Glutamatergic neuron (in vitro differentiated cells): ENCODE results near the gene RHBDL1. TPM values are rescaled to one million over a fixed set of nuclear protein-coding genes. Genes with fewer than 3 reads are reported as not detected.

Experiments used
- DNase-seq: peaks from one replicate; pipeline ENCODE4 v3.0.0; 2022
- H3K27ac Mint-ChIP-seq: one replicate; pipeline ENCODE4 v1.8.0; 2020; ENCODE audit warnings: mild to moderate bottlenecking, mixed read lengths, inconsistent platforms; ENCODE audit not compliant: unreplicated experiment
- H3K27me3 Mint-ChIP-seq: one replicate; pipeline ENCODE4 v1.8.0; 2020; ENCODE audit warnings: mild to moderate bottlenecking, moderate library complexity, mixed read lengths, inconsistent platforms; ENCODE audit not compliant: unreplicated experiment
- H3K36me3 Mint-ChIP-seq: one replicate; pipeline ENCODE4 v1.8.0; 2020; ENCODE audit warnings: mild to moderate bottlenecking, mixed read lengths, inconsistent platforms; ENCODE audit not compliant: unreplicated experiment
- H3K4me1 Mint-ChIP-seq: one replicate; pipeline ENCODE4 v1.8.0; 2020; ENCODE audit warnings: mild to moderate bottlenecking, low read depth, mixed read lengths, inconsistent platforms; ENCODE audit not compliant: unreplicated experiment
- H3K4me3 Mint-ChIP-seq: one replicate; pipeline ENCODE4 v1.8.0; 2020; ENCODE audit warnings: mild to moderate bottlenecking, mixed read lengths, inconsistent platforms; ENCODE audit not compliant: unreplicated experiment
- H3K9me3 Mint-ChIP-seq: one replicate; pipeline ENCODE4 v1.8.0; 2020; ENCODE audit warnings: mild to moderate bottlenecking, moderate library complexity, mixed read lengths, inconsistent platforms; ENCODE audit not compliant: unreplicated experiment
- total RNA-seq: library from RNA; stranded (reverse); fragmentation: NEBNext Ultra II Directional; extraction: Animal tissue kit (Norgen Biotek cat#: 25700); gene quantifications from one replicate; pipeline ENCODE4 v1.2.1, GENCODE V29; 2021; ENCODE audit not compliant: unreplicated experiment
- TF ChIP-seq, protein P1 (sequence below): fragments of 200-600 bp; sonication (generic); IDR thresholded peaks from one replicate; pipeline ENCODE4 v1.5.0; 2021; ENCODE audit not compliant: partially characterized antibody, unreplicated experiment

The RHBDL1 gene
- total RNA-seq, 1 donor from 2014 or later: 8.2 TPM

GRCh38 chr16:720990-721764 lies 45.7 kb downstream of the RHBDL1 start, which contains the start of gene ANTKMT:
ANTKMT (plus strand) TSS chr16:721146; CDS start chr16:721275, 129 bp downstream.
- Mint-ChIP-seq H3K9me3 (peaks cover 10% of the 10 kb centered on the region), H3K4me1 (peaks cover 14% of the 10 kb centered on the region), H3K27ac (peak within 1 kb of the TSS; percentile 99), H3K27me3 (peaks cover 19% of the 10 kb centered on the region), H3K4me3 (peak within 1 kb of the TSS; percentile 85), H3K36me3 (no peaks in the 10 kb centered on the region)
- TF ChIP-seq, protein P1, sequence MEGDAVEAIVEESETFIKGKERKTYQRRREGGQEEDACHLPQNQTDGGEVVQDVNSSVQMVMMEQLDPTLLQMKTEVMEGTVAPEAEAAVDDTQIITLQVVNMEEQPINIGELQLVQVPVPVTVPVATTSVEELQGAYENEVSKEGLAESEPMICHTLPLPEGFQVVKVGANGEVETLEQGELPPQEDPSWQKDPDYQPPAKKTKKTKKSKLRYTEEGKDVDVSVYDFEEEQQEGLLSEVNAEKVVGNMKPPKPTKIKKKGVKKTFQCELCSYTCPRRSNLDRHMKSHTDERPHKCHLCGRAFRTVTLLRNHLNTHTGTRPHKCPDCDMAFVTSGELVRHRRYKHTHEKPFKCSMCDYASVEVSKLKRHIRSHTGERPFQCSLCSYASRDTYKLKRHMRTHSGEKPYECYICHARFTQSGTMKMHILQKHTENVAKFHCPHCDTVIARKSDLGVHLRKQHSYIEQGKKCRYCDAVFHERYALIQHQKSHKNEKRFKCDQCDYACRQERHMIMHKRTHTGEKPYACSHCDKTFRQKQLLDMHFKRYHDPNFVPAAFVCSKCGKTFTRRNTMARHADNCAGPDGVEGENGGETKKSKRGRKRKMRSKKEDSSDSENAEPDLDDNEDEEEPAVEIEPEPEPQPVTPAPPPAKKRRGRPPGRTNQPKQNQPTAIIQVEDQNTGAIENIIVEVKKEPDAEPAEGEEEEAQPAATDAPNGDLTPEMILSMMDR: no peak
- peak; percentile 91 for DNase-seq

GRCh38 chr16:721765-722540 lies 46.5 kb downstream of the RHBDL1 start:
- no peak overlapping the region for H3K4me3 Mint-ChIP-seq

DNA sequence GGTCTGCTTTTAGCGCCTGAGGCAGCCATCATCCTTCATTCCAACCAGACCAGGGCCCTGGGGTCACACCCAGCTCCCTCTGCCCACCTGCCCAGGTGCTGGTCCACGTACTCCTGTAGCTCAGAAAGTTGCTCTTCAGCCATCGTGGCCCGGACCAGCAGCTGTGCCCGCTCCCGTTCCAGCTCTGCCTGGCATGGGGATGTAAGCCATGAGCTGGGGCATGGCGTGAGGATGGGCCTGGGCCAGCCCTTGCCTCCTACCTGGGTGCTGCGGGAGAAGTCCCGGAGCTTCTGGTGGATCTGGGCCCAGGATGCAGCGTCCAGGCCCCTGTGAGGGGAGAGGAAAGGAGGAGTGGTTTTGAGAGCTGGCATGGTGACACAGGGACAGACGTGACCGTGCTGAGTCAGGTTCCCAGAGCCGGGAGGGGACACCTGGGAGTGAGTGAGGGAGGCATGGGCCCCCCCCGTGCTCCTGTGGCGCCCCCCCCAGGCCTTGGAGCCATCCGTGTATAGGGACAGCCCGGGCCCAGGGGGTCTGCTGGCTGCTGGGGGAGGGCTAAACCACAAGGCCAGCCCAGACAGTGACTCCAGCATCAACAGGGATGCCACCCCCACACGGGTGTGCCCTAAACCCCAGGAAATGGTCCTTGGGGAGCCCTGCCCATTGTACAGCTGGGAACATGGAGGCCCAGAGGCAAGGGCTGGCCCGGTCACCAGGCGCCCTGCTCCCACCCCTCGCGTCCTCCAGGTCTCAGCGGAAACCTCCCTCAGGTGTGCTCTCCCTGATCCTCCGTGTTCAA lies 47.6 kb downstream of the RHBDL1 start:
- H3K36me3 Mint-ChIP-seq: no peaks in the 10 kb centered on the region
- TF ChIP-seq, protein P1: no peak
- H3K27ac Mint-ChIP-seq: no peak overlapping the region
- DNase-seq: no peak
- H3K4me3 Mint-ChIP-seq: no peak overlapping the region
- peaks cover 10% of the 10 kb centered on the region for H3K9me3 Mint-ChIP-seq
- peaks cover 14% of the 10 kb centered on the region for H3K4me1 Mint-ChIP-seq
- H3K27me3 Mint-ChIP-seq: peaks cover 18% of the 10 kb centered on the region

More at GRCh38 chr16:721765-722540, 46.5 kb downstream of the RHBDL1 start:
- H3K4me1 Mint-ChIP-seq: peaks cover 14% of the 10 kb centered on the region
- TF ChIP-seq, protein P1: no peak
- peaks cover 10% of the 10 kb centered on the region for H3K9me3 Mint-ChIP-seq
- H3K27me3 Mint-ChIP-seq: peaks cover 18% of the 10 kb centered on the region
- no peaks in the 10 kb centered on the region for H3K36me3 Mint-ChIP-seq
- DNase-seq: no peak
- H3K27ac Mint-ChIP-seq: no peak overlapping the region

GRCh38 chr16:723695-724094 lies 48.2 kb downstream of the RHBDL1 start:
- Mint-ChIP-seq H3K4me3 (no peak overlapping the region), H3K4me1 (peaks cover 11% of the 10 kb centered on the region), H3K27me3 (peaks cover 17% of the 10 kb centered on the region), H3K36me3 (no peaks in the 10 kb centered on the region), H3K9me3 (peaks cover 9% of the 10 kb centered on the region), H3K27ac (no peak overlapping the region)
- DNase-seq: no peak
- TF ChIP-seq, protein P1: no peak
